D721Med (cell line): ENCODE measurements around the gene HDAC4.

ENCODE experiments used
- DNase-seq: peaks from one replicate; pipeline ENCODE4 v3.0.0; 2011; ENCODE audit warnings: low spot score; ENCODE audit not compliant: insufficient read length
- FAIRE-seq: peaks from 2 replicates; lab custom pipeline; 2011; peaks lifted over from hg19 to GRCh38; lab: Jason Lieb, UNC
- CTCF ChIP-seq: IDR thresholded peaks from 2 replicates; pipeline ENCODE4 v1.5.1; 2012; ENCODE audit warnings: mild to moderate bottlenecking, control low read depth; ENCODE audit not compliant: insufficient read depth; ENCODE audit errors: missing control alignments

Gene HDAC4

GRCh38 chr2:239289545-239289944 lies 111.3 kb downstream of the HDAC4 start:
- FAIRE-seq = no peak
- DNase-seq = no peak
- no peak for TF ChIP-seq CTCF

DNA sequence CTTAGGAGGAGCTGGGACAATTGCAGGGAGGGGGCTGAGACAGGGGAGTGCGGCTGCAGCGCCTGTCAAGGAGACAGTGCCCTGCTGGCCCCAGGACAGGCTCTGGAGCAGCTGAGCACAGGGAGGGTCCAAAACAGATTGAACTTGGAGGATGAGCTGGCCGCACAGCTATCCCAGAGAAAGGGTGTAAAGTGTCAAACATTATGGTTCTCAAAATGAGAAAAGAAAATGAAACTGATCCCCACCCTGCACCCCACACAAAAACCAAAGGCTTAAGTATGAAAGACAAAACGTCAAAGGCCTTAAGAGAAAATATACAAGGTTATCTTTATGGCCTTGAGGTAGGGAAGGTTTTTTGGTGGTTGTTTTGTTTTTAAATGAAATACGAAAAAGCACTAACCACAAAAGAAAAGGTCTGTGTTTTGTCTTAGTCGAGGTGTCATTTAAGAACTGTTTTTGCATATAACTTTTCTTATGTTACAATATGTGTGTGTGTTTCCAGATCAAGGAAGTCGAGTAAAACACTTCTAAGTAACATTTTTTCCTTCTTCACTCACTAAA lies 111.8 kb downstream of the HDAC4 start:
- no peak for FAIRE-seq
- no peak for DNase-seq
- TF ChIP-seq CTCF = no peak

DNA sequence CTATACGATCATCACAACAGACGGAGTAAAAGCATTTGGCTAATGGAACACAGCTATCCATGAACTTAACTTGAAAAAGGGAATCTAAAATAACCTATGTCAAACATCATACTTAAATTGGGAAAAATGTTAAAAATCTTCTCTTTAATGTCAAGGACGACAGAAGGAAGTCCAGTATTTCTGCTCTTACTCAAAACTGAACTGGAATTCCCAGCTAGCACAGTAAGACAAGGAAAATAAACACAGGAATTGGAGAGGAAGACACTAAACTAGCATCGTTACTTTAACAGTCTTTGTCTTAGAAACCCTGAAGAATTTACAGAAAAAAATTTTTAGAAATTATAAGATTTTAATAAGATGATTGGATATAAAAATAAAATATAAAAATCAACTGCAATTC lies 112.6 kb downstream of the HDAC4 start:
- FAIRE-seq = no peak
- no peak for DNase-seq
- no peak for TF ChIP-seq CTCF

DNA sequence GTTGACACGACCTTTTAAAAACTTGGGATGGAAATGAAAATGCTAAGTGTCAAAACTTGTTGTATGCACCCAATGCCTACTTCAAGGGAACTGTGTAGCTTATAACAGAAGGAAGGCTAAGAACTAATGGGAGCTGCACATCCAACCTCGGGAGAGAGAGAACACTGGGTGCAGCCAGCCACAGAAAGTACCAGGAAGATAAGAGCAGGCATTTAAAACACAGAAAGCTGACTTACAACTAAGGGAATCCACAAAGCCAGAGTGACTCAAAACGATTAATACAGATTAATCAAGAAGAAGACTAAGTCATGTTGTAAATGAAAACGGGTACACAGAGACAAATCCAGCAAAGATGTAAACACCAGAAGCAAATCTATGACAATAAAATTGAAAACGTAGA lies 113.4 kb downstream of the HDAC4 start:
- no peak for FAIRE-seq
- no peak for DNase-seq
- no peak for TF ChIP-seq CTCF

DNA sequence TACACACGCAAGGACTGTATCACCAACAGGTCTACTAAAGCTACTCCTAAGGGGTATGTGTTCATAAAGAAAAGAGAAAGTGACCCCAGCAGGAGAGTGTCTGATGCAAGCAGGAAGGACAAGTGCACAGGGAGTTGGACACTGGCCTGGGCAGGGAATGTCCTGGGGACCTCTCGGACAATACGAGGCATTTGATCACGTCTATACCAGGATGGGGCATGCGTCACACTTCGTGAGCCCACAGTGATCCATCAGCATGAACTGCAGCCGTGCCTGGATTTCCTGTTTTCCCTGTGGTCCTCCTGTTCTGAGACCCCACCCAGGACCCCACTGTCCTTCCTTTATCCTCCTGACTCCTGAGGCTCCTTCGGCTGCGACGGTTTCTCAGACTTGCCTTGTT lies 113.9 kb downstream of the HDAC4 start:
- FAIRE-seq (no peak), DNase-seq (no peak)
- TF ChIP-seq CTCF = no peak

DNA sequence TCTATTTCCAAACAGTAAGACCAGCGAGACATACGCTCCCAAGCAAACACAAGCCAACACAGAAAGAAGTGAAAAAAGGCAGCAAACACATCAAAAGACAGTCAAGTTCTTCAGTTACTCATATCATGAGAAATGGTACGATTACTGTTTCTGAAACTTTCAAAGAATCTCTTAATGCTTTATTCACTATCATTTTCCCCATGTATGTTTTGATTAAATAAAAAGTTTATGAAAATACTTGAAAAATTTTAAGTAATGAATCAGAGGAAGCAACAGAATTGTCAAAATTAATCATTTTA lies 114.9 kb downstream of the HDAC4 start:
- TF ChIP-seq CTCF = no peak
- FAIRE-seq (no peak), DNase-seq (no peak)

GRCh38 chr2:239285071-239285931 lies 115.5 kb downstream of the HDAC4 start:
- no peak for DNase-seq
- no peak for TF ChIP-seq CTCF
- no peak for FAIRE-seq
